HG03469 (cell line): Measurements from ENCODE around the gene MRGPRG.
"Not testable (repeated sequence)": the region's sequence is repeated elsewhere in the genome, so short reads cannot be mapped to it uniquely, and the experiment has no call there.

Experiments
- ATAC-seq: cut with Tn5 transposase; IDR thresholded peaks from one replicate; pipeline ENCODE4 v1.9.1; 2021; ENCODE audit warnings: mild to moderate bottlenecking, moderate library complexity, moderate number of reproducible peaks; ENCODE audit not compliant: unreplicated experiment

MRGPRG gene, protein sequence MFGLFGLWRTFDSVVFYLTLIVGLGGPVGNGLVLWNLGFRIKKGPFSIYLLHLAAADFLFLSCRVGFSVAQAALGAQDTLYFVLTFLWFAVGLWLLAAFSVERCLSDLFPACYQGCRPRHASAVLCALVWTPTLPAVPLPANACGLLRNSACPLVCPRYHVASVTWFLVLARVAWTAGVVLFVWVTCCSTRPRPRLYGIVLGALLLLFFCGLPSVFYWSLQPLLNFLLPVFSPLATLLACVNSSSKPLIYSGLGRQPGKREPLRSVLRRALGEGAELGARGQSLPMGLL

DNA sequence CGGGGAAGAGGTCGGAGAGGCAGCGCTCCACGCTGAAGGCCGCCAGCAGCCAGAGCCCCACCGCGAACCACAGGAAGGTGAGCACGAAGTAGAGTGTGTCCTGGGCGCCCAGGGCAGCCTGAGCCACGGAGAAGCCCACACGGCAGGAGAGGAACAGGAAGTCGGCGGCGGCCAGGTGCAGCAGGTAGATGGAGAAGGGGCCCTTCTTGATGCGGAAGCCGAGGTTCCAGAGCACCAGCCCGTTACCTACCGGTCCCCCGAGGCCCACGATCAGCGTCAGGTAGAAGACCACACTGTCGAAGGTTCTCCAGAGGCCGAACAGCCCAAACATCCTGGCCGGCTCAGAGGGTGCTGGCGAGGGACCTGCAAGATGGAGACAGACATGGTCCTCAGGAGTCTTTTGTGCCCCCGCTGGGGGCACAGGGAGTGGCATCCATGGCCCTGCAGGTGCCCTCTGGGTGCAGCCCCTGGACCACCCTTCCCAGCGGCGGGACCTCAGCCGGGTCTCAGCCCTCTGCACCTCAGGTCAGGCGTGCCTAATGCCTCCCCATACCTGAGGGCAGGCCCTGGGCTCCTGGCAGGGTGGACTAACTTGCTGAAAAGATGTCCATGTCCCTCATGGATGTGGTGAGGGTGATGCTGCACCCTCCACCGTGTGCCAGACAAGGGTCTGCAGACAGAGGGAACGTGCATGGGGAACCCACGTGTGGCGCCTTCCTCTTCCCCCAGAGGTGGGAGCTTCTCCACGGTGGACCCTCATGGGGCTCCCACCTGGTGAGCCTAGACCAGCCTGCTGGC is at the start of gene MRGPRG:
Gene MRGPRG, minus strand, starts transcription at position 331 of the 798 bp plus-strand sequence. Its CDS starts 0 bp downstream, at position 331.
- ATAC-seq: no peak

DNA sequence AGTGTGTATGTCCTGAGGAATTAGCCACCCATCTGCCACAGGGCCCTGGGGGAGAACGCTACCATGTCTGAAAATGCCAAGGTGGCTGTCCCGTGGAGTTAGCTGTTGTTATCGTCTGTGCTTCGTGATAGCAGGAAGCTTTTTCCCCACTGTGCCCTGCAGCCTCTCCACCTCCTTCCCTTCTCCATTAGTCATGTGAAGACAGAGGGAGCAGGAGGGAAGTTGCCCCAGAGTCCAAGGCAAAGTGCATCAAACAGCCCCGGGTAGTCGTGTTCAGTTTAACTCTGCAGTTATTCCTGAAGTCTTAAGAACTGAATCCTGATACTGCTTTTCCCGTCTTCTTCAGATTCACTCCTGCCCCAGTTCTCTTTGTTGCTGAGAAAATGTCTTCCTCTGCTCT is 43.9 kb upstream of the MRGPRG start:
- ATAC-seq: not testable (repeated sequence)

- not testable (repeated sequence) for ATAC-seq
Measured at GRCh38 chr11:3261831-3262230, 43.2 kb upstream of the MRGPRG start.

DNA sequence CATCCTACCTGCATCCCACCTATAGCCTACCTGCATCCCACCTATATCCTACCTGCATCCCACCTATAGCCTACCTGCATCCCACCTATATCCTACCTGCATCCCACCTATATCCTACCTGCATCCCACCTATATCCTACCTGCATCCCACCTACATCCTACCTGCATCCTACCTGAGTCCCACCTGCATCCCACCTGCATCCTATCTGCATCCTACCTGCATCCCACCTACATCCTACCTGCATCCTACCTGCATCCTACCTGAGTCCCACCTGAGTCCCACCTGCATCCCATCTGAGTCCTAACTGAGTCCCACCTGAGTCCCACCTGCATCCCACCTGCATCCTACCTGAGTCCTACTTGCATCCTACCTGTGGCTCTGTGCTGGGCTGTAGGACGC is 38.9 kb upstream of the MRGPRG start:
- ATAC-seq: not testable (repeated sequence)

- ATAC-seq: not testable (repeated sequence)
Measured at GRCh38 chr11:3255241-3255640, 36.6 kb upstream of the MRGPRG start.

DNA sequence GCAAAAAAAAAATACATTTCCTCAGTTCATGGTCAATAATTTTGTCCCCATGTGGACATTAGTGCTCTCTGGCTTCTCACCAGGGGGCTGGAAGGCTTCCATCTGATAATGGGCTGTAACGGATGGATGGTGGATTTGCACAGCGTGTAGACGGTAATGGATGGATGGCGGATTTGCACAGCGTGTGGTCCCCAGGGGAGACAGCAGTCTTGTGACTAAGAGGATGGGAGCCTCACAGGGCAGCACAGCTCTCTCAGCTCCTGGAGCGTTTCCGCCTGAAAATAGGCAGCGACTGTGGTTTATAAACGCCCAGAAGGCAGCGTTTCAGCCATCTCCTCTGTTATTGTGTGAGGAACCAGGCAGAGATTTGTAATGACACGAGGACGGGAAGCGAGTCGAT is 36.2 kb upstream of the MRGPRG start:
- not testable (repeated sequence) for ATAC-seq

DNA sequence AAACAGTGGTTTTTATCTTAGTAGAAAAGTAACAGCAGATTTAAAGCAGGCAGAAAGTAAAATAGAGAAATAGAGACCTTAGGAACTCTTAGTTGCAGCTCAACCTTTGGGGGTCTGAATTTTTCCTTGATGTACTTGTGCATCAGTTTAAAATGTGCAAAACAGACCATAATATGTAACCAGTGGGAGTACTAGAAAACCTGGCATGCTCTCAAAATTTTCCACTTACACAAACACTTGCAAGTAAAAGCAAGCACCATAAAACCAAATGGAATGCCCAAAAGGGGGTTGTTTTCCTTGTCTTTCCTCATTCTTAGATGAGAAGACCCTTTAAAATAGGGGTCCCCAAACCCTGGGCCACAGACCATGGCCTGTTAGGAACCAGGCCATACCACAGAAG is 26.5 kb upstream of the MRGPRG start:
- no peak for ATAC-seq

DNA sequence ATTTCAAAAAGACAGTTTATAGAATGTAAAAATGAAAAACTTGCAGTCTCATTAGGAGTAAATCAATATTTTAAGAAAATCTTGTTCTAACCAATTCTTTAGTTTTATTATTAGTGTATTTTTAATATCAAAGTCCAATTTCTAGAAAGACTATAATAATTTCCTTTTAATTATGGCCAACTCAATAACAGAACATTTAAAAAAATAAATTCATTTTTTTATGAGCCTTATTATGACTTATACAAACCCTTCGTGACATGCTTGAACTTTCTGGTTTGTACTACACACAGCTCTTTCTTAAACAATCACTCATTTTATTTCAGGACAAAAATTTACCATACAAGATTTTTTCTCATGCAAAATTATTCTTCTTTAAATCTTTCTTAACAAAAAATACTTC is 25.3 kb upstream of the MRGPRG start:
- ATAC-seq: no peak

GRCh38 chr11:3237119-3237518 is 18.5 kb upstream of the MRGPRG start:
- no peak for ATAC-seq

GRCh38 chr11:3234846-3235245 is 16.2 kb upstream of the MRGPRG start:
- ATAC-seq: no peak

DNA sequence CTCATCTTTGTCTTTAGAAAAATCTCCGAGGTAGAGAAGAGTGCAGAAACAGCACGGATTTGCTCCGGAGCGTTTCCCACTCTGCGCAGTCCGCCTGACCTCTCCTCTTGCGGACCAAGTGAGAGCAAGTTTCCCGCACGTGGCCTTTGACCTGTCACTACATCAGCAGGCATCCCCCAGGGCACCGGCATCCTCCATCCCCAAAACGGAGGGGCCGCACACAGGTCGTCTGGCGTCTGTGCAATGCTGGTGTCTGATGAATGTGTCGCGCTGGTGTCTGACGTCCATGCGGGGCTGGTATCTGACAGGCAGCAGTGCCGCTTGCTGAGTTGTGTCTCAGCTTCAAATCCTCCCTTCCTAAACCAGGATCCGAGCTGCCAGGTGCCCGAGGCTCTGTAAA is 14.3 kb upstream of the MRGPRG start:
- ATAC-seq: no peak

DNA sequence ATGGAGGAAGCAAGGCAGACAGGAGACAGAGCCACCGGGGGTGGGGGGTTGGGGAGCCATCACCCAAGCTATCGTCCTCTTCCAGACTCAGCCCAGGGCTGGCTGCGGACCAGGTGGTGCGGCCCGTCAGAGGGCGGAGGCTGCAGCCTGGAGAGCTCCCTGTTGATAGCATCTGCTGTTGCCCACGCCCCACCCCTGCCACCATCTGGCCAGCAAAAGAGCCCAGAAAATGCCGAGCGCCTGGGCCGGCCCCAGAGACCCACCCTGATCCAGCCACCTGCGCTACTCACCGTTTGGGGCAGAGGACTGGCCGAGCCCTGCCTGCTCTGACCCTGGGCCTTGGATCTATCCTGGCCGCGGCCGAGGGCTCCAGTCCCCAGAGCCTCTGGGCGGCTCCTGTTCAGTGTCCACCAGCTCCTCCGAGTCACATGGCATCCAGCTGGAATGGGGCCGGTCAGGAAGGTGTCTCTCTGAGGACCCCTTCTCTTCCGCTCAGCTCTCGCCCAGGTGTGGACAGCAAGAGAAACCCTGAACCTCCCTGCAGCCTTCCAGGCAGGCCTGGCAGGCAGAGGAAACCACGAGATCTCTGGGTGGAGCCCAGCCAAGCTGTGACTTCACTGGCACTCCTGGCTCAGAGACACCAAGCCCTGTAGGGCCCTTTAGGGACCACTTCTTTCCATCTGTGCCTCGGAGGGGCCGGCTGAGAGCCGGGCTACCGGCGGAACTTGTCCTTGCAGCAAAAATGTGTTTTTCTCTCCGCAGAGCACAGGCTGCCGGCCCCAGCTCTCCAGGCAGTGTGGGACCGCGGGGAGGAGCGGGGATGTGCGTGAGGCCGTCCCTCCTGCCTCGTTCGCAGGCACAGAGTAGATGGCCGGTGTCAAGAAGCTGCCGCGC is 13.5 kb upstream of the MRGPRG start, which contains the start of gene MRGPRE:
Gene MRGPRE, minus strand, starts transcription at position 567 of the 894 bp plus-strand sequence. CDS start 3,618 bp downstream, outside the sequence.
- no peak for ATAC-seq

DNA sequence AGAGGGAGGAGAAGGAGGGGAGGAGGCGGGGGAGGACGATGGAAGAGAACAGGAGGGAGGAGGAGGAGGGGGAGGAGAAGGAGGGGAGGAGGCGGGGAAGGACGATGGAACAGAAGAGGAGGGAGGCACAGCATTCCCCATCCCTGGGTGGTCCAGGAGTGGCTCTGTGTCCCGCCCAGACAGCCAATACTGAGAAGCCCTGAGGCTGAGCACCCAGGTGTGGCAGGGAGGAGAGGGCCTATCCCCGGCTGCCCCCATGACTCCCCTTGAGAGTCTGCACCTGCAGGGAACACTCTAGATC is 12.9 kb upstream of the MRGPRG start:
- no peak for ATAC-seq

DNA sequence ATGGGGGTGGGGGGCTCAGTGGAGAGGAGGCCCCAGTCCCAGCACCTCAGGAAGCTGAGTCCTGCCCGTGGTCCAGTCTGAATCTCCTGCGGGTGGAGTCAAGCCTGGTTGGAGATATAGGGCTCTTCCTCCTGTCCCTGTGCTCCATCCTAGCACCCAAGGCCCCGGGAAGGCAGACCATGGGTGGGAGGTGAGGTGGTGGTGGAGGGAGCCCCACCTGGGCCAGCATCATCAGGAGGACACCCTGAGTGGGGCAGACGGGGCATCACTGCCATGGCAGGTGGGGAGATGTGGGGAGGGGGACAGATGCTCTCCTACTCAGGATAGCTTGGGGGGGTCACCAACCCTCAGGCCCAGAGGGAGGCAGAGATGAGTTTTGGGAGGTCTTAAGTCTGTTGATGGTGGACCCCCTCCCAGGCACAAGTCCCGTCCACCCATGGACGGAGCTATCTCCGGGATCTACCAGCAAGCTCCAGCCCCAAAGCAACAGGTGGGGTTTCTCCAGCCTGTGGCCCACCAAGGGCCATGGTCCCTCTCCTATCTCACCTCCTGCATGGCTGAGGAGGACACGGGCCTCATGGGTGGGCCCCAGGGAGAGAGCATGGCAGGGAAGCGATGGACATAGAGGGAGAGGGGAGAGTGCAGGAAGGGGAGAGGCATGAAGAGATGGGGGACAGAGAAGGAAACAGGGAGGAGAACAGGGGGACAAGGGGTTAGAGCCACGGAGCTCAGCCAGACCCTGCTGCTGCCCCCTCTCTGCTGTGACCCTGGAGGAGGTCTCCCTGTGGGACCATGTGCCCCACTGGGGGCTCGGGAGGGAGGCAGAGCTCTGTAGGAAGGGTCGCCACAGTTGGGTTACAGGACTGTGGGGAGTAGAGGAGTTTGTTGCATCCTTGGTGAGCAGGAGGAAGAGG is 12.3 kb upstream of the MRGPRG start:
- no peak for ATAC-seq

GRCh38 chr11:3229673-3230630 is 11.3 kb upstream of the MRGPRG start:
- ATAC-seq: no peak

DNA sequence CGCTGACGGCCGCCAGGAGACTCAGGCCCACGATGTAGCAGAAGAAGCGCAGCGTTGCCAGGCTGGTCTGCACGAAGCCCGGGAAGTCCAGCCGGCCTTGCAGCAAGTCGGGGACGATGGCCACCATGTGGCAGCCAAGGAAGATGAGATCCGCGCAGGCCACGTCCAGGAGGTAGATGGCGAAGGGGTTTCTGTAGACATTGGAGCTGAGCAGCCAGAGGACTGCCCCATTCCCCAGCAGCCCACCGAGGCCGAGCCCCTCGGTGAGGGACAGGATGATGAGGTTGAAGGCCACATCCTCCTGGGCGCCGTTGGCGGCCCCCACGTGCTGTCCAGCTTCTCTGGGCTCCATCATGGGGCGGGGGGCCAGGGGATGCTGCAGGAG is 9.8 kb upstream of the MRGPRG start:
- ATAC-seq: no peak

DNA sequence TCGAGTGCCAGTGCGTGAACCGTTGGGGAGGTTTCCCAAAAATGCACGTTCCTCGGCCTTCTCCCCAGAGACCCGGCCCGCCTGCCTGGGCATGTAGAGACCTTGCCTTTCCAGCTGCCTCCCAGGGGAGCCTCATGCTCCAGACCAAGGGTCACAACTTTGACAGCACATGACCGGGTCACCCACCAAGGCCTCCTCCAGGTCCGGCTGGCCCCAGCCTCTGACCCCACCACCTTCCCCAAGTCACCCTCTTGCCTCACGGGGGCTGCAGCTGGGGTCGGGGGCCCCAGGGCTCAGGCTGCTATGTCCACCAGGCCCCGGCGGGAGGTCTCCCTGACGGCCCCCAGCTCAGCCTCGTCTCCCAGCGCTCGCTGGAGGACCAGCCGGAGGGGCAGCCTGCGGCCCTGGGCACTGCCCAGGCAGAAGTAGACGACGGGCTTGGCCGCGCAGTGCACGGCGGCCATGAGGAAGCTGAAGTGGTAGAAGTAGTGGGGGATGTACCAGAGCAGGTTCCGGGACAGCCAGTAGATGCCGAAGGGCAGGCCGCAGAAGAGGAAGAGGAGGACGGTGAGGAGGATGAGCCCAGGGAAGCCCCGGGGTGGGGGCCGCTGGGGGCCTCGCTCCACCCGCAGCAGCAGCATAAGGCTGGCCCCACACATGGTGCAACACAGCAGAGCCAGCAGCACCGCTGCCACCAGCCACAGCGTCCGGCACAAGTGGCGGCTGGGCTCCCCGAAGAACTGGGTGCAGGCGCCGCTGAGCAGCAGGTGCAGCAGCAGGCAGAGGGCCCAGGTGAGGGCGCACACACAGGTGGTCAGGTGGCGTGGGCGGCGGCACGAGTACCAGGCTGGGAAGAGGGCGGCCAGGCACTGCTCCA is 9.2 kb upstream of the MRGPRG start:
- ATAC-seq: no peak
